ENCODE results near the gene IL3.

DNA sequence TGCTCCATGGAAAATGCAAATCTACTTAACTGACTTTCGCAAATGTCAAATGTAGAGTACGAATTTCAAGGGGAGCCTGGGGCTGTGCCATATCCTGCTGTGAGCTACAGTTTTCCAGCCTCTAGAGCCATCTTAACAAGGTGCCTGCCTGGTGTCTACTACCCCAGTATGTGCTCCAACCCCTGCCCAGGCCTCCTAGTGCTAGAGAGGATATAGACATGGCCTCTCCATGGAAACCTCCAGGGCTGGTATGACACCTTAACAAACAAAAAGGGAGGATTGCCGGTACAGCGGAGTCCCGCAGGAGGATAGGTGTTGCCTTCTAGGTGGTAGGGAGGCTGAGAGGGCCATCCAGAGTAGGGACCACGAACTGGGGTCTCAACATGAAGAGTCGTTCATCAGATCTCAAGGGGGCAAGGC is 13.6 kb upstream of the IL3 start:
- TF ChIP-seq EZH2 (IDR thresholded peaks at IDR 0.05; ENCODE audit: insufficient read depth, poor library complexity, severe bottlenecking) (no peak), EZH2phosphoT487 (IDR thresholded peaks at IDR 0.05; ENCODE audit: insufficient read depth, low read depth) (no peak)
